Activated CD4-positive, alpha-beta T cell treated with anti-CD3 and anti-CD28 coated beads, Interleukin-2, amount 10 ng/mL, durations not matched to agents 7 days and 5 days (primary cell): Measurements from ENCODE around the gene MXD3. TPM values are rescaled to one million over a fixed set of nuclear protein-coding genes. Genes with fewer than 3 reads are reported as not detected.
"Not testable (repeated sequence)": the region's sequence is repeated elsewhere in the genome, so short reads cannot be mapped to it uniquely, and the experiment has no call there.

Experiments
- CTCF ChIA-PET: fragments of 350-600 bp; sonication (Branson Sonifier 250); formaldehyde crosslinking; loops from one replicate; lab custom pipeline; 2021; ENCODE audit warnings: antibody characterized with exemption; lab: Charles Lee
- POLR2A ChIA-PET: fragments of 350-600 bp; sonication (Branson Sonifier 250); formaldehyde crosslinking; loops from one replicate; lab custom pipeline; 2021; ENCODE audit warnings: antibody characterized with exemption; lab: Charles Lee
- DNase-seq: peaks from one replicate; pipeline ENCODE4 v3.0.0-alpha.2; 2020
- H3K27ac Mint-ChIP-seq: one replicate; pipeline ENCODE4 v1.8.0; 2021; ENCODE audit warnings: mild to moderate bottlenecking, moderate library complexity, mixed read lengths
- H3K27me3 Mint-ChIP-seq: one replicate; pipeline ENCODE4 v1.8.0; 2021; ENCODE audit warnings: mixed read lengths
- H3K36me3 Mint-ChIP-seq: one replicate; pipeline ENCODE4 v1.8.0; 2021; ENCODE audit warnings: low read depth, mixed read lengths
- H3K4me1 Mint-ChIP-seq: one replicate; pipeline ENCODE4 v1.8.0; 2021; ENCODE audit warnings: mixed read lengths
- H3K4me3 Mint-ChIP-seq: one replicate; pipeline ENCODE4 v1.8.0; 2021; ENCODE audit warnings: mild to moderate bottlenecking, moderate library complexity, mixed read lengths
- H3K9me3 Mint-ChIP-seq: one replicate; pipeline ENCODE4 v1.8.0; 2021; ENCODE audit warnings: mixed read lengths
- total RNA-seq, 2 experiments: library from RNA; stranded (reverse); gene quantifications; one replicate each; pipeline ENCODE4 v1.2.3, GENCODE V29; 2021

Gene MXD3, protein sequence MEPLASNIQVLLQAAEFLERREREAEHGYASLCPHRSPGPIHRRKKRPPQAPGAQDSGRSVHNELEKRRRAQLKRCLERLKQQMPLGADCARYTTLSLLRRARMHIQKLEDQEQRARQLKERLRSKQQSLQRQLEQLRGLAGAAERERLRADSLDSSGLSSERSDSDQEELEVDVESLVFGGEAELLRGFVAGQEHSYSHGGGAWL
- total RNA-seq, result 100 to 1,000 TPM; 107 to 109 TPM

GRCh38 chr5:177311723-177312648, at the start of gene MXD3:
TSS of gene MXD3 (minus strand) at chr5:177311898. CDS start at chr5:177311830, 68 bp downstream.
- Mint-ChIP-seq H3K36me3 (peaks cover 26% of the 10 kb centered on the region), H3K4me1 (peaks cover 55% of the 10 kb centered on the region), H3K9me3 (no peaks in the 10 kb centered on the region), H3K4me3 (peak within 1 kb of the TSS; percentile 97), H3K27me3 (no peaks in the 10 kb centered on the region), H3K27ac (peak within 1 kb of the TSS; percentile 96)
- POLR2A ChIA-PET, result interaction anchor here (0.6 to 1.4 kb wide), 3 partner anchors 40 to 165 kb away, joined by 3 to 4 read pairs (median 3); partner anchors contain the start of genes LMAN2 and RGS14
- CTCF ChIA-PET, result interaction anchor here (0.8 to 2.7 kb wide), 18 partner anchors 8 to 199 kb away, joined by 3 to 17 read pairs (median 3); partner anchors contain the start of genes LMAN2, PRELID1, RAB24 and RGS14
- peak; percentile 99 for DNase-seq

DNA sequence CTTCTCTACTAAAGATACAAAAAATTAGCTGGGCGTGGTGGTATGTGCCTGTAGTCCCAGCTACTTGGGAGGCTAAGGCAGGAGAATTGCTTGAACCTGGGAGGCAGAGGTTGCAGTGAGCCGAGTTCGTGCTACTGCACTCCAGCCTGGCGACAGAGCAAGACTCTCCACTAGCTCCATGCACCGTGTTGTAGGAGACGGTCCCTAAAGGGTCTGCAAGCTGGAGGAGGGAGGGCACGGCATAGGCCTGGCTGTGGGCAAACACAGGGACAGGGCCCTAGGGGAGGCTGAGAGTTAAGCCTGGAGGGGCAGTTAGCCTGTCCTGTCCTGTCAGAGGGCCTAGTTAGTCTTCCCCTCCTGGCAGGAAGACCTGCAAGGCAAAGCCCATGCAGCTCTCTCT, 49.0 kb upstream of the MXD3 start:
- CTCF ChIA-PET, result interaction anchor here (0.5 to 17.1 kb wide), 11 partner anchors 9 to 418 kb away, joined by 3 to 145 read pairs (median 4); partner anchors contain the start of gene LMAN2
- Mint-ChIP-seq H3K36me3 (peaks cover 44% of the 10 kb centered on the region), H3K4me1 (peaks cover 86% of the 10 kb centered on the region)
- H3K27me3 Mint-ChIP-seq, H3K9me3 Mint-ChIP-seq, H3K27ac Mint-ChIP-seq, DNase-seq, H3K4me3 Mint-ChIP-seq: not testable (repeated sequence)
- POLR2A ChIA-PET, result interaction anchor here (1.4 kb wide), 1 partner anchor 10 kb away, joined by 5 read pairs; no protein-coding TSS in a partner anchor

- peak overlapping the region; percentile 91 for H3K4me3 Mint-ChIP-seq
- H3K36me3 Mint-ChIP-seq, result peaks cover 46% of the 10 kb centered on the region
- CTCF ChIA-PET, result interaction anchor here (1.2 to 17.1 kb wide), 4 partner anchors 11 to 58 kb away, joined by 3 to 145 read pairs (median 6); no protein-coding TSS in a partner anchor
- peaks cover 86% of the 10 kb centered on the region for H3K4me1 Mint-ChIP-seq
- POLR2A ChIA-PET, result no interaction called here
- H3K9me3 Mint-ChIP-seq, result peaks cover 4% of the 10 kb centered on the region
- no peaks in the 10 kb centered on the region for H3K27me3 Mint-ChIP-seq
- H3K27ac Mint-ChIP-seq, result no peak overlapping the region
- no peak for DNase-seq
Measured at GRCh38 chr5:177359860-177360259, 48.2 kb upstream of the MXD3 start.

DNA sequence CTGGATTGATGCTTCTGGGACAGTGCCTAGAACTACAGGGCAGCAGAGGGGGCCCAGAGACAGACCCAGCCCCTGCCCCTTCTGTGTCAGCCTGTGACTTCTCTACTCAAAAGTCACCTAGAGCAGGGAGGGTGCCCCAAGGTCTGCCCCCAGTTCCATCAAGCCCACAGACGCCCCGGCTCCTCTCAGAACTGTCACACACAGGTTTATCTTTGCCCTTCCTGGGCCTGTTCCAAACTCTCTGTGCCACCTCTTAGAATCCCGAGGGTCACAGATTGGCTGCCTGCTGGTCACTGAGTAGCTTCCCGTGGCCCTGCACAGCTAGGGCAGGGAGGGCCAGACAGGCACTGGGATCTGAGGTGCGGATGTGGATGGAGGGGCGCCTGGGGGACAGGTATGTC, 47.8 kb upstream of the MXD3 start:
- no peaks in the 10 kb centered on the region for H3K27me3 Mint-ChIP-seq
- H3K9me3 Mint-ChIP-seq, result peaks cover 8% of the 10 kb centered on the region
- POLR2A ChIA-PET, result no interaction called here
- CTCF ChIA-PET, result interaction anchor here (1.2 to 17.1 kb wide), 3 partner anchors 12 to 58 kb away, joined by 3 to 145 read pairs (median 4); no protein-coding TSS in a partner anchor
- H3K36me3 Mint-ChIP-seq, result peaks cover 48% of the 10 kb centered on the region
- no peak overlapping the region for H3K27ac Mint-ChIP-seq
- peaks cover 86% of the 10 kb centered on the region for H3K4me1 Mint-ChIP-seq
- DNase-seq, result no peak
- peak overlapping the region; percentile 91 for H3K4me3 Mint-ChIP-seq

- POLR2A ChIA-PET, result interaction anchor here (1.3 kb wide), 1 partner anchor 46 kb away, joined by 3 read pairs; no protein-coding TSS in a partner anchor
- H3K9me3 Mint-ChIP-seq, result peaks cover 12% of the 10 kb centered on the region
- H3K36me3 Mint-ChIP-seq, result peaks cover 48% of the 10 kb centered on the region
- H3K4me3 Mint-ChIP-seq, result peak overlapping the region; percentile 91
- peak overlapping the region; percentile 82 for H3K27ac Mint-ChIP-seq
- no peak for DNase-seq
- no peaks in the 10 kb centered on the region for H3K27me3 Mint-ChIP-seq
- CTCF ChIA-PET, result interaction anchor here (0.7 to 17.1 kb wide), 8 partner anchors 13 to 96 kb away, joined by 3 to 145 read pairs (median 4); no protein-coding TSS in a partner anchor
- peaks cover 81% of the 10 kb centered on the region for H3K4me1 Mint-ChIP-seq
Measured at GRCh38 chr5:177358370-177358819, 46.7 kb upstream of the MXD3 start.

DNA sequence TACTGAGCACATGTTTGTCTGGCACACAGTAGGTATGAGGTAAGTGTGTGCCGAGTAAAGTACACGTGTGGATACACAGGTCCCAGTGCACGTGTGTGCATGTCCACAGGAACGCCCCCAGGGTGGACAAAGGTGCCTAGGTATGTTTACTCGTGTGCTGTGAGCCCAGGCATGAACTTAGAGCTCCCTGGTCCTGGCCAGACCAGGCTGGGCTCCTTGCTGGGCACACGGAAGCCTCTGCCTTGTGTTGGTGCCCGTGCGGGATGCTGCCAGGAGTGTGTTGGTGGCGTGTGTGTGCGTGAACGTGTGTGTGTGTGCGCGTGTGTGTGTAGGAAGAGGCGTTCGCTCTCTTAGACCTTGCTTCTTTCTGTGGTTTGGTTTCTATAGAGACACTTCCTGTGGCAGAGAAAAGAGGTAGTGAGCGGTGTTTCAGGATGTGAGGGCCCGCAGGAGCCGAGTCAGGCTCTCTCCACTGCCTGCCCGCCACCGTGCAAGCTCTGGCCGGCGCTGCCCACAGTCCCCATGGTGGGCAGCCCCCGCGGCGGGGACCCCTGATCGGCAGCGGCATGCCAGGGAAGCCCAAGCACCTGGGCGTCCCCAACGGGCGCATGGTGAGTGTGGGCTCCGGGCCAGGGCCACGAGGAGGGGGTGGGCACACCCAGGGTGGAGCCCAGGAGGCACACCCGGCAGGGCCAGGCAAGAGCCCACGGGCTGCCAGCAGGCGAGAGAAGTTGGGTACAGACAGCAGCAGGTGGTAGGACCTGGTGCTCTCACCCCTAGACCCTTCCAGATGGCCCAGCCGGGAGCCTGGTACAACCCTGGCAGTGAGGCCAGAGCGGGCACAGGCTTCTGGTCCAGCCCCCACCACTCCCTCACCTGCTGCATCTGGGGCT, 46.0 kb upstream of the MXD3 start, which contains the start of gene RGS14:
Gene RGS14, plus strand, starts transcription at position 466 of the 893 bp plus-strand sequence. Its CDS starts 101 bp downstream, at position 567.
- Mint-ChIP-seq H3K4me3 (peak within 1 kb of the TSS; percentile 91), H3K4me1 (peaks cover 81% of the 10 kb centered on the region), H3K27ac (peak within 1 kb of the TSS; percentile 85), H3K27me3 (no peaks in the 10 kb centered on the region), H3K36me3 (peaks cover 48% of the 10 kb centered on the region), H3K9me3 (peaks cover 12% of the 10 kb centered on the region)
- CTCF ChIA-PET, result interaction anchor here (0.7 to 17.1 kb wide), 7 partner anchors 13 to 96 kb away, joined by 3 to 145 read pairs (median 4); no protein-coding TSS in a partner anchor
- POLR2A ChIA-PET, result interaction anchor here (1.3 kb wide), 1 partner anchor 45 kb away, joined by 3 read pairs; no protein-coding TSS in a partner anchor
- DNase-seq, result peak; percentile 83

GRCh38 chr5:177357146-177357458, 45.4 kb upstream of the MXD3 start:
- POLR2A ChIA-PET, result interaction anchor here (1.3 kb wide), 1 partner anchor 44 kb away, joined by 3 read pairs; no protein-coding TSS in a partner anchor
- H3K9me3 Mint-ChIP-seq, result peaks cover 12% of the 10 kb centered on the region
- H3K4me3 Mint-ChIP-seq, result peak overlapping the region; percentile 91
- H3K4me1 Mint-ChIP-seq, result peaks cover 79% of the 10 kb centered on the region
- H3K27me3 Mint-ChIP-seq, result no peaks in the 10 kb centered on the region
- peaks cover 44% of the 10 kb centered on the region for H3K36me3 Mint-ChIP-seq
- peak overlapping the region; percentile 85 for H3K27ac Mint-ChIP-seq
- CTCF ChIA-PET, result interaction anchor here (5.0 to 17.1 kb wide), 2 partner anchors 14 to 33 kb away, joined by 26 to 145 read pairs; no protein-coding TSS in a partner anchor
- no peak for DNase-seq

- peaks cover 12% of the 10 kb centered on the region for H3K9me3 Mint-ChIP-seq
- peaks cover 79% of the 10 kb centered on the region for H3K4me1 Mint-ChIP-seq
- POLR2A ChIA-PET, result no interaction called here
- CTCF ChIA-PET, result interaction anchor here (0.6 to 17.1 kb wide), 4 partner anchors 8 to 905 kb away, joined by 3 to 145 read pairs (median 16); no protein-coding TSS in a partner anchor
- peaks cover 41% of the 10 kb centered on the region for H3K36me3 Mint-ChIP-seq
- DNase-seq, result no peak
- peak overlapping the region; percentile 91 for H3K4me3 Mint-ChIP-seq
- H3K27ac Mint-ChIP-seq, result peak overlapping the region; percentile 85
- no peaks in the 10 kb centered on the region for H3K27me3 Mint-ChIP-seq
Measured at GRCh38 chr5:177356746-177357145, 45.0 kb upstream of the MXD3 start.

DNA sequence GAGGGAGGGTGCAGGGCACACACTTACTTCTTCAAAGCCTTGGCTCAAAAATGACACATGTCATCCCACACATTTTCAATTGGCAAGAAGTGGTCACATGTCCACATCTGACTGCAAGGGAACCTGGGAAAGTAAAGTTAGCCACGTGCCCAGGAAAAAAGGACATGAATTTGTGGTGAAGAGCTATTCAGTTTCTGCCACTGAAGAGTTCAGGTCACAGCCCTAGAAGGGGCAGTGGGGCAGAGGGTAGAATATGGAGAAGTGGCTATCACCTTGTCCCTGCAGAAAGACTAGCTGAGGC, 44.1 kb upstream of the MXD3 start:
- Mint-ChIP-seq H3K27ac (no peak overlapping the region), H3K36me3 (peaks cover 39% of the 10 kb centered on the region), H3K4me3 (no peak overlapping the region), H3K27me3 (no peaks in the 10 kb centered on the region), H3K4me1 (peaks cover 73% of the 10 kb centered on the region), H3K9me3 (peaks cover 12% of the 10 kb centered on the region)
- POLR2A ChIA-PET, result no interaction called here
- CTCF ChIA-PET, result interaction anchor here (0.7 to 17.1 kb wide), 10 partner anchors 9 to 237 kb away, joined by 3 to 145 read pairs (median 4); no protein-coding TSS in a partner anchor
- DNase-seq, result no peak

- CTCF ChIA-PET, result interaction anchor here (0.5 to 17.1 kb wide), 13 partner anchors 9 to 238 kb away, joined by 3 to 145 read pairs (median 4); no protein-coding TSS in a partner anchor
- Mint-ChIP-seq H3K27ac (peak overlapping the region; percentile 17), H3K27me3 (no peaks in the 10 kb centered on the region), H3K36me3 (peaks cover 43% of the 10 kb centered on the region), H3K4me1 (peaks cover 75% of the 10 kb centered on the region), H3K4me3 (no peak overlapping the region), H3K9me3 (peaks cover 12% of the 10 kb centered on the region)
- POLR2A ChIA-PET, result no interaction called here
- no peak for DNase-seq
Measured at GRCh38 chr5:177355162-177355867, 43.6 kb upstream of the MXD3 start.

DNA sequence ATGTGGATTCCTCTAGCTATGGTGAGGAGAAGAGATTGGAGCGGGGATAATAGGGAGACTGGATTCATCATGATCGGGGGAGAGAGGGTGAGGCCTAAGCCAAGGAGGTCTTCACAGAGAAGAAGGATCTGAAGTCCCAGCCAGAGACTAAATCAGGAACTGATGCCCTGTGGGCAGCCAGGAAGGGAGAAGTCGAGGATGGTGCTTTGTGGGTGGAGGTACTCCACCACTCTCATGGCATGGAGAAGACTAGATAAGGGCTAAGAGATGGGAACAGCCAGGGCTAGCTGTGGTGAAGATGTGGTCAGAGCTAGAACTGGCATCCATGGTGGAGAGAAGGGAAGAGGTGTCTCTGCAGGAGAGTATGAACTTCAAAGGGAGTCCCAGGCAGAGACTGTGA, 43.0 kb upstream of the MXD3 start:
- CTCF ChIA-PET, result interaction anchor here (0.5 to 17.1 kb wide), 8 partner anchors 10 to 147 kb away, joined by 3 to 145 read pairs (median 4); no protein-coding TSS in a partner anchor
- Mint-ChIP-seq H3K27ac (peak overlapping the region; percentile 58), H3K9me3 (peaks cover 12% of the 10 kb centered on the region), H3K4me1 (peaks cover 75% of the 10 kb centered on the region), H3K36me3 (peaks cover 40% of the 10 kb centered on the region), H3K27me3 (no peaks in the 10 kb centered on the region), H3K4me3 (no peak overlapping the region)
- DNase-seq, result no peak
- POLR2A ChIA-PET, result no interaction called here
